Activated B cell treated with CpG ODN at 0.5 μM for 24 hours (primary cell): ENCODE results near the gene GPR15LG. TPM values are rescaled to one million over a fixed set of nuclear protein-coding genes. Genes with fewer than 3 reads are reported as not detected.

Experiments
- ATAC-seq: fragments of 200-7000 bp; cut with Tn5 transposase; one replicate; pipeline ENCODE4 v1.10.0; 2021; ENCODE audit warnings: low read depth, mild to moderate bottlenecking, moderate library complexity
- CTCF ChIA-PET: fragments of 350-600 bp; sonication (Branson Sonifier 250); formaldehyde crosslinking; loops from one replicate; lab custom pipeline; 2021; ENCODE audit warnings: antibody characterized with exemption; lab: Charles Lee
- POLR2A ChIA-PET: fragments of 350-600 bp; sonication (Branson Sonifier 250); formaldehyde crosslinking; loops from one replicate; lab custom pipeline; 2021; ENCODE audit warnings: antibody characterized with exemption; lab: Charles Lee
- DNase-seq: peaks from one replicate; pipeline ENCODE4 v3.0.0; 2022
- H3K27ac Mint-ChIP-seq: one replicate; pipeline ENCODE4 v1.8.0; 2020; ENCODE audit warnings: mixed read lengths
- H3K27me3 Mint-ChIP-seq: one replicate; pipeline ENCODE4 v1.8.0; 2021; ENCODE audit warnings: mixed read lengths
- H3K36me3 Mint-ChIP-seq: one replicate; pipeline ENCODE4 v1.8.0; 2021; ENCODE audit warnings: low read depth, mixed read lengths
- H3K4me1 Mint-ChIP-seq: one replicate; pipeline ENCODE4 v1.8.0; 2021; ENCODE audit warnings: mixed read lengths
- H3K4me3 Mint-ChIP-seq: one replicate; pipeline ENCODE4 v1.8.0; 2020; ENCODE audit warnings: mild to moderate bottlenecking, mixed read lengths
- H3K9me3 Mint-ChIP-seq: one replicate; pipeline ENCODE4 v1.8.0; 2020; ENCODE audit warnings: mixed read lengths
- CTCF ChIP-seq: fragments of 200-600 bp; IDR thresholded peaks from one replicate; pipeline ENCODE4 v1.8.0; 2022; ENCODE audit warnings: antibody characterized with exemption, mild to moderate bottlenecking
- intact Hi-C: fragments of 100-400 bp; cut with micrococcal nuclease; formaldehyde crosslinking; loops from one replicate; pipeline ENCODE4 v1.15.1; 2024
- total RNA-seq: library from RNA; stranded (reverse); gene quantifications from 2 replicates; pipeline ENCODE4 v1.2.3, GENCODE V29; 2022

Gene GPR15LG
- total RNA-seq, 1 donor from 2014 or later, result not detected

GRCh38 chr10:84149854-84150253 is 23.7 kb upstream of the GPR15LG start:
- Mint-ChIP-seq H3K36me3 (peaks cover 78% of the 10 kb centered on the region), H3K4me3 (no peak overlapping the region), H3K4me1 (no peaks in the 10 kb centered on the region), H3K9me3 (no peaks in the 10 kb centered on the region), H3K27ac (no peak overlapping the region), H3K27me3 (no peaks in the 10 kb centered on the region)
- ATAC-seq (no peak), DNase-seq (no peak)
- POLR2A ChIA-PET, result interaction anchor here (0.7 kb wide), 1 partner anchor 9 kb away, joined by 3 read pairs; no protein-coding TSS in a partner anchor
- intact Hi-C loops, result loop anchor here (1.0 to 5.0 kb wide), 3 partner anchors 11 to 387 kb away; partner anchors contain the start of gene GHITM
- CTCF ChIA-PET, result interaction anchor here (0.7 to 3.9 kb wide), 7 partner anchors 9 to 65 kb away, joined by 3 to 90 read pairs (median 5); partner anchors contain the start of gene CDHR1
- TF ChIP-seq CTCF, result no peak

GRCh38 chr10:84152769-84153168 is 20.8 kb upstream of the GPR15LG start:
- Mint-ChIP-seq H3K36me3 (peaks cover 61% of the 10 kb centered on the region), H3K27me3 (no peaks in the 10 kb centered on the region), H3K4me3 (no peak overlapping the region), H3K4me1 (peaks cover 9% of the 10 kb centered on the region), H3K9me3 (no peaks in the 10 kb centered on the region), H3K27ac (no peak overlapping the region)
- intact Hi-C loops, result no loop called here
- CTCF ChIA-PET, result interaction anchor here (1.0 kb wide), 1 partner anchor 52 kb away, joined by 3 read pairs; no protein-coding TSS in a partner anchor
- POLR2A ChIA-PET, result no interaction called here
- no peak for TF ChIP-seq CTCF
- ATAC-seq (no peak), DNase-seq (no peak)

GRCh38 chr10:84155521-84155920 is 18.1 kb upstream of the GPR15LG start:
- ATAC-seq, result no peak
- DNase-seq, result no peak
- Mint-ChIP-seq H3K27ac (no peak overlapping the region), H3K9me3 (no peaks in the 10 kb centered on the region), H3K4me1 (peaks cover 18% of the 10 kb centered on the region), H3K4me3 (no peak overlapping the region), H3K27me3 (peaks cover 2% of the 10 kb centered on the region), H3K36me3 (peaks cover 44% of the 10 kb centered on the region)
- POLR2A ChIA-PET, result no interaction called here
- TF ChIP-seq CTCF, result no peak
- intact Hi-C loops, result no loop called here
- CTCF ChIA-PET, result no interaction called here

- ChIA-PET CTCF (interaction anchor here (2.2 kb wide), 1 partner anchor 8 kb away, joined by 15 read pairs; no protein-coding TSS in a partner anchor), POLR2A (no interaction called here)
- peaks cover 39% of the 10 kb centered on the region for H3K36me3 Mint-ChIP-seq
- no peak overlapping the region for H3K27ac Mint-ChIP-seq
- peaks cover 18% of the 10 kb centered on the region for H3K4me1 Mint-ChIP-seq
- no peak overlapping the region for H3K4me3 Mint-ChIP-seq
- DNase-seq, result no peak
- intact Hi-C loops, result loop anchor here (1.0 to 2.0 kb wide), 2 partner anchors 17 to 23 kb away; partner anchors contain the start of gene GHITM
- H3K9me3 Mint-ChIP-seq, result no peaks in the 10 kb centered on the region
- H3K27me3 Mint-ChIP-seq, result peaks cover 2% of the 10 kb centered on the region
- TF ChIP-seq CTCF, result no peak
- ATAC-seq, result no peak
Observed at GRCh38 chr10:84156009-84156408, 17.6 kb upstream of the GPR15LG start.

- ATAC-seq, result peak; percentile 94
- intact Hi-C loops, result loop anchor here (1.0 to 2.0 kb wide), 2 partner anchors 17 to 22 kb away; partner anchors contain the start of gene GHITM
- ChIA-PET POLR2A (no interaction called here), CTCF (interaction anchor here (2.2 kb wide), 1 partner anchor 9 kb away, joined by 15 read pairs; no protein-coding TSS in a partner anchor)
- H3K36me3 Mint-ChIP-seq, result peaks cover 36% of the 10 kb centered on the region
- DNase-seq, result no peak
- TF ChIP-seq CTCF, result no peak
- no peak overlapping the region for H3K4me3 Mint-ChIP-seq
- no peaks in the 10 kb centered on the region for H3K9me3 Mint-ChIP-seq
- H3K27me3 Mint-ChIP-seq, result peaks cover 2% of the 10 kb centered on the region
- peaks cover 18% of the 10 kb centered on the region for H3K4me1 Mint-ChIP-seq
- H3K27ac Mint-ChIP-seq, result peak overlapping the region; percentile 21
Observed at GRCh38 chr10:84156768-84157167, 16.8 kb upstream of the GPR15LG start.
